H9 (cell line): ENCODE data around the gene ATAD3C. TPM values are rescaled to one million over a fixed set of nuclear protein-coding genes. Genes with fewer than 3 reads are reported as not detected.
"Not testable (repeated sequence)": the region's sequence is repeated elsewhere in the genome, so short reads cannot be mapped to it uniquely, and the experiment has no call there.

ENCODE experiments used
- DNase-seq: peaks from one replicate; pipeline ENCODE4 v3.0.0-alpha.2; 2017
- H2AFZ ChIP-seq: one replicate; pipeline ENCODE4 v1.6.1; 2013; ENCODE audit warnings: mild to moderate bottlenecking, low read length, control low read depth, moderate library complexity
- H2AK5ac ChIP-seq: 2 replicates; pipeline ENCODE4 v1.6.1; 2013; ENCODE audit warnings: low read length, control low read depth, mixed read lengths; ENCODE audit not compliant: insufficient read length
- H2BK120ac ChIP-seq: one replicate; pipeline ENCODE4 v1.6.1; 2013; ENCODE audit warnings: low read depth, mild to moderate bottlenecking, low read length, control low read depth, inconsistent platforms; ENCODE audit not compliant: poor library complexity, severe bottlenecking
- H2BK12ac ChIP-seq: 2 replicates; pipeline ENCODE4 v1.6.1; 2013; ENCODE audit warnings: low read length, control low read depth, mixed read lengths, low read depth; ENCODE audit not compliant: insufficient read length
- H2BK15ac ChIP-seq: 2 replicates; pipeline ENCODE4 v1.6.1; 2013; ENCODE audit warnings: low read depth, low read length, control low read depth
- H2BK20ac ChIP-seq: one replicate; pipeline ENCODE4 v1.6.1; 2013; ENCODE audit warnings: low read depth, mild to moderate bottlenecking, low read length, control low read depth, inconsistent platforms; ENCODE audit not compliant: poor library complexity, severe bottlenecking
- H2BK5ac ChIP-seq: 2 replicates; pipeline ENCODE4 v1.6.1; 2013; ENCODE audit warnings: low read length, control low read depth, mixed read lengths; ENCODE audit not compliant: insufficient read length
- H3K14ac ChIP-seq: 2 replicates; pipeline ENCODE4 v1.6.1; 2013; ENCODE audit warnings: low read length, control low read depth; ENCODE audit not compliant: insufficient read depth
- H3K18ac ChIP-seq: 2 replicates; pipeline ENCODE4 v1.6.1; 2013; ENCODE audit warnings: low read depth, mild to moderate bottlenecking, mixed read lengths, low read length, control low read depth; ENCODE audit not compliant: insufficient read length
- H3K23ac ChIP-seq: 2 replicates; pipeline ENCODE4 v1.6.1; 2013; ENCODE audit warnings: low read length, control low read depth, mixed read lengths, low read depth; ENCODE audit not compliant: insufficient read length
- H3K23me2 ChIP-seq: 2 replicates; pipeline ENCODE4 v1.6.1; 2013; ENCODE audit warnings: low read depth, mild to moderate bottlenecking, mixed read lengths, low read length, control low read depth; ENCODE audit not compliant: insufficient read length, poor library complexity, severe bottlenecking
- H3K27ac ChIP-seq: 2 replicates; pipeline ENCODE4 v1.5.1; 2013; ENCODE audit warnings: low read length, control low read depth, mixed read lengths, low read depth; ENCODE audit not compliant: insufficient read length
- H3K27me3 ChIP-seq: 2 replicates; pipeline ENCODE4 v1.6.1; 2013; ENCODE audit warnings: low read length, control low read depth, inconsistent platforms; ENCODE audit not compliant: insufficient read depth
- H3K4ac ChIP-seq: 2 replicates; pipeline ENCODE4 v1.6.1; 2013; ENCODE audit warnings: low read depth, mild to moderate bottlenecking, control low read depth, inconsistent platforms, low read length, moderate library complexity
- H3K4me1 ChIP-seq: 2 replicates; pipeline ENCODE4 v1.6.1; 2013; ENCODE audit warnings: low read length, control low read depth, inconsistent platforms; ENCODE audit not compliant: insufficient read depth
- H3K4me2 ChIP-seq: 2 replicates; pipeline ENCODE4 v1.6.1; 2013; ENCODE audit warnings: low read length, control low read depth, mixed read lengths; ENCODE audit not compliant: insufficient read length, insufficient read depth
- H3K56ac ChIP-seq: 2 replicates; pipeline ENCODE4 v1.6.1; 2013; ENCODE audit warnings: low read depth, mild to moderate bottlenecking, mixed read lengths, low read length, control low read depth; ENCODE audit not compliant: insufficient read length
- H3K79me1 ChIP-seq: 2 replicates; pipeline ENCODE4 v1.6.1; 2013; ENCODE audit warnings: low read depth, mild to moderate bottlenecking, moderate library complexity, low read length, control low read depth, inconsistent platforms; ENCODE audit not compliant: insufficient read depth, poor library complexity, severe bottlenecking
- H3K79me2 ChIP-seq: 2 replicates; pipeline ENCODE4 v1.6.1; 2013; ENCODE audit warnings: low read length, control low read depth, inconsistent platforms; ENCODE audit not compliant: insufficient read depth
- H3K9ac ChIP-seq: 2 replicates; pipeline ENCODE4 v1.6.1; 2013; ENCODE audit warnings: low read length, control low read depth, mixed read lengths; ENCODE audit not compliant: insufficient read length; ENCODE audit errors: extremely low read depth
- H3K9me3 ChIP-seq: one replicate; pipeline ENCODE4 v1.6.1; 2013; ENCODE audit warnings: low read depth, low read length, inconsistent platforms; ENCODE audit not compliant: control insufficient read depth
- H3T11ph ChIP-seq: one replicate; pipeline ENCODE4 v1.6.1; 2013; ENCODE audit warnings: mild to moderate bottlenecking, low read length, control low read depth, inconsistent platforms
- H4K20me1 ChIP-seq: one replicate; pipeline ENCODE4 v1.6.1; 2013; ENCODE audit not compliant: control insufficient read depth, insufficient read length, insufficient read depth
- H4K5ac ChIP-seq: 2 replicates; pipeline ENCODE4 v1.6.1; 2013; ENCODE audit warnings: low read depth, mild to moderate bottlenecking, mixed read lengths, low read length, control low read depth; ENCODE audit not compliant: insufficient read length
- H4K8ac ChIP-seq: replicated peaks from 2 replicates; pipeline ENCODE4 v1.6.1; 2013; ENCODE audit warnings: low read length, control low read depth, mixed read lengths, low read depth; ENCODE audit not compliant: insufficient read length
- H4K91ac ChIP-seq: 2 replicates; pipeline ENCODE4 v1.6.1; 2013; ENCODE audit warnings: low read depth, mild to moderate bottlenecking, moderate library complexity, mixed read lengths, low read length, control low read depth; ENCODE audit not compliant: insufficient read length
- H3K27ac Mint-ChIP-seq, 3 experiments: 2 replicates in 2 of 3; 3 replicates in 1 of 3; pipeline ENCODE4 v1.8.0; 2020 to 2021; ENCODE audit warnings: mixed read lengths in 3 of 3, mild to moderate bottlenecking in 1 of 3, moderate library complexity in 1 of 3
- H3K27me3 Mint-ChIP-seq: 2 replicates; pipeline ENCODE4 v1.8.0; 2021; ENCODE audit warnings: low read depth, mild to moderate bottlenecking, moderate library complexity, mixed read lengths
- H3K36me3 Mint-ChIP-seq, 3 experiments: 2 replicates in 2 of 3; 3 replicates in 1 of 3; pipeline ENCODE4 v1.8.0; 2020 to 2021; ENCODE audit warnings: low read depth in 3 of 3, mixed read lengths in 3 of 3; ENCODE audit not compliant: insufficient read depth in 1 of 3
- H3K4me1 Mint-ChIP-seq, 2 experiments: 2 replicates each; pipeline ENCODE4 v1.8.0; 2020; ENCODE audit warnings: mixed read lengths in 2 of 2
- H3K4me3 Mint-ChIP-seq, 2 experiments: 2 replicates in 1 of 2; 3 replicates in 1 of 2; pipeline ENCODE4 v1.8.0; 2020 to 2021; ENCODE audit warnings: mild to moderate bottlenecking in 2 of 2, mixed read lengths in 2 of 2, moderate library complexity in 1 of 2
- H3K9me3 Mint-ChIP-seq, 2 experiments: 2 replicates in 1 of 2; 3 replicates in 1 of 2; pipeline ENCODE4 v1.8.0; 2020; ENCODE audit warnings: mild to moderate bottlenecking in 2 of 2, mixed read lengths in 2 of 2, moderate library complexity in 1 of 2
- WGBS: extraction: QIAGEN DNeasy Blood & Tissue Kit; methylation state at CpG from one replicate; pipeline ENCODE4 v1.1.7; 2013; ENCODE audit warnings: missing lambda C conversion rate, low lambda C conversion rate, mixed read lengths; ENCODE audit not compliant: insufficient read length; ENCODE audit errors: extremely low coverage; 5-methylcytosine and 5-hydroxymethylcytosine counted together
- total RNA-seq: library from RNA; stranded (reverse); gene quantifications from 2 replicates; pipeline ENCODE4 v1.2.1, GENCODE V29; 2021
- TF ChIP-seq, protein P1 (sequence below): fragments of 200-600 bp; sonication (generic); conservative IDR thresholded peaks from 3 replicates; pipeline ENCODE4 v1.8.0; 2021; ENCODE audit warnings: antibody characterized with exemption, mild to moderate bottlenecking

Gene ATAD3C
- total RNA-seq, 1 experiment from 2014 or later = 7.7 TPM

DNA sequence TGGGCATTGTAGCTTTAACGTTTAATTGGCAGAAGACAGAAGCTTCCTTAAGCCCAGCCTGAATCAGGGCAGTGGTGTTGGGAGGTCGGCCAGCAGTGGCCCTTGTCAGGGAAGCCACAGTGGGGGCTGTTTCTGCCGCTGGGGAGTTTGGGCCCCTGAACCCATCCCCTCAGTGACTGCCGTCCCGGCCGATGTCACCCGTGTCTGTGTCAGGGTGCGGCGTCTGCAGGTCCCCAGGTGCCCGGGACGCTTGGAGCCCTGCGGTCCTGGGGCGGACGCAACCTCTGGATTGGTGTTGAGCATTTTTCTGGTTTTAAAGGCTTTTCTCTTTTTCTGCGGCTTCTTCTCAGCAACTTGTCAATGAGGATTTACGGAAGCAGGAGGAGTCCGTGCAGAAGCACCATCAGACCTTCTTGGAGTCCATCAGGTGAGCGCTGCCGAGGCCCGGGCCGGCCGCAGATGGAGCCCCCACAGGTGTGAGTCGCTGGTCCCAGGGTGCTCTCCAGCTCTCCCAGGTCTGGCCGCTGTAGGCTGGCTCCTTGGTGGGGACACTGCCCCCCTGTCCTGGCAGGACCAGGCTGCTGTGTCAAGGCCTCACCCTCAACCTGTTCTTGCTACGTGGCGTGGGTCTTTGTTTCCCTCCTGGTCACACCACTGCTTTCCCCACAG lies 2.3 kb downstream of the ATAD3C start:
- Mint-ChIP-seq H3K9me3 (no peaks in the 10 kb centered on the region), H3K4me1 (no peaks in the 10 kb centered on the region), H3K36me3 (no peaks in the 10 kb centered on the region), H3K27ac (no peak overlapping the region), H3K27me3 (peaks cover 6% of the 10 kb centered on the region), H3K4me3 (no peak overlapping the region)
- no CpG with 5 or more reads among the region's 26 CpGs for WGBS
- Histone ChIP-seq H3K18ac (no peak overlapping the region), H4K91ac (no peak overlapping the region), H3K4ac (no peak overlapping the region), H2BK120ac (no peak overlapping the region), H2AK5ac (no peak overlapping the region), H3K79me1 (no peaks in the 10 kb centered on the region), H3K23me2 (no peaks in the 10 kb centered on the region), H3K23ac (no peak overlapping the region), H2BK12ac (no peak overlapping the region), H2BK15ac (no peak overlapping the region), H3K27me3 (no peaks in the 10 kb centered on the region), H3K4me1 (no peaks in the 10 kb centered on the region), H3K27ac (no peak overlapping the region), H4K8ac (no peak overlapping the region), H3K9ac (no peak overlapping the region), H4K5ac (no peak overlapping the region), H2AFZ (no peak overlapping the region), H2BK20ac (no peak overlapping the region), H3T11ph (no peak overlapping the region), H2BK5ac (no peak overlapping the region), H4K20me1 (no peaks in the 10 kb centered on the region), H3K14ac (no peak overlapping the region), H3K56ac (no peak overlapping the region), H3K79me2 (no peaks in the 10 kb centered on the region), H3K4me2 (no peak overlapping the region), H3K9me3 (no peaks in the 10 kb centered on the region)
- no peak for DNase-seq
- TF ChIP-seq, protein P1, sequence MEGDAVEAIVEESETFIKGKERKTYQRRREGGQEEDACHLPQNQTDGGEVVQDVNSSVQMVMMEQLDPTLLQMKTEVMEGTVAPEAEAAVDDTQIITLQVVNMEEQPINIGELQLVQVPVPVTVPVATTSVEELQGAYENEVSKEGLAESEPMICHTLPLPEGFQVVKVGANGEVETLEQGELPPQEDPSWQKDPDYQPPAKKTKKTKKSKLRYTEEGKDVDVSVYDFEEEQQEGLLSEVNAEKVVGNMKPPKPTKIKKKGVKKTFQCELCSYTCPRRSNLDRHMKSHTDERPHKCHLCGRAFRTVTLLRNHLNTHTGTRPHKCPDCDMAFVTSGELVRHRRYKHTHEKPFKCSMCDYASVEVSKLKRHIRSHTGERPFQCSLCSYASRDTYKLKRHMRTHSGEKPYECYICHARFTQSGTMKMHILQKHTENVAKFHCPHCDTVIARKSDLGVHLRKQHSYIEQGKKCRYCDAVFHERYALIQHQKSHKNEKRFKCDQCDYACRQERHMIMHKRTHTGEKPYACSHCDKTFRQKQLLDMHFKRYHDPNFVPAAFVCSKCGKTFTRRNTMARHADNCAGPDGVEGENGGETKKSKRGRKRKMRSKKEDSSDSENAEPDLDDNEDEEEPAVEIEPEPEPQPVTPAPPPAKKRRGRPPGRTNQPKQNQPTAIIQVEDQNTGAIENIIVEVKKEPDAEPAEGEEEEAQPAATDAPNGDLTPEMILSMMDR = no peak

DNA sequence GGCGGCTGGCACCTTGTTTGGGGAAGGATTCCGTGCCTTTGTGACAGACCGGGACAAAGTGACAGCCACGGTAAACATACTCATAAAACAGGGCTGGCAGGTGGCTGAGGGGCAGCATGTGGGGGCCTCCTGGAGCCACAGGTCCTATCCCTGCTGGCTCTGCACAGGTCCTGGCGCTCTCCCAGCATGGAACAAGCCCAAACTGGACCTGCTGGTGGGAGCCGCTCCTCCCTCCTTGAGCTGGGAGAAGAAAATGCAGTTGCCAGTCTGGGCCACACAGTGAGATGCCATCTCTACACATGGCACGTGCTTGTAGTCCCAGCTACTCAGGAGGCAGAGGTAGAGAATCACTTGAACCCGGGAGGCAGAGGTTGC lies 2.9 kb downstream of the ATAD3C start:
- H2BK15ac ChIP-seq, H3K18ac ChIP-seq, DNase-seq, H2AK5ac ChIP-seq, H3K4me1 Mint-ChIP-seq, H3K36me3 Mint-ChIP-seq, H2BK5ac ChIP-seq, H3K23me2 ChIP-seq, H2BK12ac ChIP-seq, H3K4me2 ChIP-seq, H4K5ac ChIP-seq, H3K4me3 Mint-ChIP-seq, H2BK120ac ChIP-seq, H2BK20ac ChIP-seq, H3K9ac ChIP-seq, H4K91ac ChIP-seq, H4K20me1 ChIP-seq, H3T11ph ChIP-seq, H3K79me1 ChIP-seq, H3K9me3 Mint-ChIP-seq, H3K79me2 ChIP-seq, H3K27ac ChIP-seq, H3K27me3 ChIP-seq, H3K4me1 ChIP-seq, H3K9me3 ChIP-seq, H4K8ac ChIP-seq, H3K23ac ChIP-seq, H3K4ac ChIP-seq, H3K56ac ChIP-seq, H2AFZ ChIP-seq, H3K27ac Mint-ChIP-seq, H3K27me3 Mint-ChIP-seq, H3K14ac ChIP-seq: not testable (repeated sequence)
- whole genome bisulfite sequencing = no CpG with 5 or more reads among the region's 8 CpGs
